OCI-M1 (cell line): ENCODE measurements around the gene B3GNT3.

Source experiments
- DNase-seq: peaks from one replicate; lab custom pipeline; 2025; lab: John Stamatoyannopoulos, UW

B3GNT3 gene

GRCh38 chr19:17860993-17861360 is 66.0 kb downstream of the B3GNT3 start:
- DNase-seq = no peak

GRCh38 chr19:17861542-17862402 is 66.8 kb downstream of the B3GNT3 start:
- no peak for DNase-seq

GRCh38 chr19:17862711-17863519 is 68.0 kb downstream of the B3GNT3 start:
- DNase-seq = no peak
